Fibroblast of the aortic adventitia (primary cell): ENCODE data around the gene NR1H4. TPM values are rescaled to one million over a fixed set of nuclear protein-coding genes. Genes with fewer than 3 reads are reported as not detected.
A peak's percentile ranks its signal among the peaks of the same experiment; 100 is the strongest.
"Not testable (repeated sequence)": the region's sequence is repeated elsewhere in the genome, so short reads cannot be mapped to it uniquely, and the experiment has no call there.

Source experiments
- DNase-seq: peaks from one replicate; pipeline ENCODE4 v3.0.0-alpha.2; 2010; ENCODE audit warnings: low read depth
- H3K4me3 ChIP-seq: 2 replicates; pipeline ENCODE4 v1.5.1; 2011; ENCODE audit warnings: low read depth, mild to moderate bottlenecking, control low read depth, low read length, moderate library complexity
- CTCF ChIP-seq: IDR thresholded peaks from 2 replicates; pipeline ENCODE4 v1.5.1; 2011; ENCODE audit warnings: mild to moderate bottlenecking, low read length, control low read depth, inconsistent platforms; ENCODE audit not compliant: insufficient read depth
- total RNA-seq: library from RNA; depleted of rRNA; stranded (reverse); fragments of >200 nt; gene quantifications from 2 replicates; pipeline ENCODE4 v1.2.3, GENCODE V29; 2012; ENCODE audit warnings: low replicate concordance

NR1H4 gene
- not detected in 2 replicates for total RNA-seq

DNA sequence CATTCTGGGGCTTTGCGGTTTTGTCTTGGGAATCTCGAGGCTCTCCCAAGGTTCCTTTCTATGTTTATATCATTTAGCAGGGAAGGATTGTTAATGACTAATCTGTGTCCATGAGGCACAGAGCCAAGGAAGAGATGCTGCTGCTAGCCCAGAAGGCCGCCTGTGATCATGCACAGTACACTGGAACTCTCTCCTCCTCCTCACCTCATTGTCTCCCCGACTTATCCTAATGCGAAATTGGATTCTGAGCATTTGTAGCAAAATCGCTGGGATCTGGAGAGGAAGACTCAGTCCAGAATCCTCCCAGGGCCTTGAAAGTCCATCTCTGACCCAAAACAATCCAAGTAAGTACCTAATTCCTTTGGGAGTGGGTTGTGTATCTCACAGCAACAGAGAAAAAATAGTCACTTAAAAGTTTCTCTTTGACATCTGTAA, at the start of gene NR1H4:
NR1H4 (plus strand) TSS at position 151 of the 435 bp plus-strand sequence. CDS start 19,458 bp downstream, outside the sequence.
- TF ChIP-seq CTCF, result no peak
- DNase-seq, result peak; percentile 3

DNA sequence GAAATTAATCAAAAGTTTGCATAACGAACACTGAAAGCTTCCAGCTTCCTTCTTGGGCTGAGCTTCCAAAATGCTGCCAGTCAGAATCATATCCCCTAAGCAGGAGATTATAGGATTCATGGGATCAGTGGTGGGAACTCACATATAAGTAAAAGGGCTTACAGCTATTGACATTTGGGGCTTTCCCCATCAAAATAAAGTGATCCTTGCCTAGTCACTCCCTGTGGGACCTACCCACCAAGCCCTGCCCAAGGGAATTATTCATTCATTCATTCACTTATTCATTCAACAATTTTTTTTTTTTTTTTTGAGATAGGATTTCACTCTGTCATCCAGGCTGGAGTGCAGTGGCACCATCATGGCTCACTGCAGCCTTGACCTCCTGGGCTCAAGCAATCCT, 47.5 kb upstream of the NR1H4 start:
- no peak for DNase-seq
- TF ChIP-seq CTCF, result no peak
- H3K4me3 ChIP-seq, result no peak overlapping the region

More for the DNA sequence above, at the start of gene NR1H4:
- no peak within 1 kb of the TSS for H3K4me3 ChIP-seq

- peak; percentile 28 for DNase-seq
- no peak overlapping the region for H3K4me3 ChIP-seq
- no peak for TF ChIP-seq CTCF
Observed at GRCh38 chr12:100427078-100427477, 46.6 kb upstream of the NR1H4 start.

DNA sequence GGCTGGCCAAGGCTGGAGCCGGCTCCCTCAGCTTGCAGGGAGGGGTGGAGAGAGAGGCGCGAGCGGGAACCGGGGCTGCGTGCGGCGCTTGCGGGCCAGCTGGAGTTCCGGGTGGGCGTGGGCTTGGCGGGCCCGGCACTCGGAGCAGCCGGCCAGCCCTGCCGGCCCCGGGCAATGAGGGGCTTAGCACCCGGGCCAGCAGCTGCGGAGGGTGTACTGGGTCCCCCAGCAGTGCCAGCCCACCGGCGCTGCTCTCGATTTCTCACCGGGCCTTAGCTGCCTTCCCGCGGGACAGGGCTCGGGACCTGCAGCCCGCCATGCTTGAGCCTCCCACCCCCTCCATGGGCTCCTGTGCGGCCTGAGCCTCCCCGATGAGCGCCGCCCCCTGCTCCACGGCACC, 43.4 kb upstream of the NR1H4 start:
- not testable (repeated sequence) for DNase-seq, H3K4me3 ChIP-seq

- no peak overlapping the region for H3K4me3 ChIP-seq
- TF ChIP-seq CTCF, result no peak
- no peak for DNase-seq
Observed at GRCh38 chr12:100433701-100434100, 40.0 kb upstream of the NR1H4 start.

- no peak overlapping the region for H3K4me3 ChIP-seq
- TF ChIP-seq CTCF, result no peak
Observed at GRCh38 chr12:100434177-100434576, 39.5 kb upstream of the NR1H4 start.

DNA sequence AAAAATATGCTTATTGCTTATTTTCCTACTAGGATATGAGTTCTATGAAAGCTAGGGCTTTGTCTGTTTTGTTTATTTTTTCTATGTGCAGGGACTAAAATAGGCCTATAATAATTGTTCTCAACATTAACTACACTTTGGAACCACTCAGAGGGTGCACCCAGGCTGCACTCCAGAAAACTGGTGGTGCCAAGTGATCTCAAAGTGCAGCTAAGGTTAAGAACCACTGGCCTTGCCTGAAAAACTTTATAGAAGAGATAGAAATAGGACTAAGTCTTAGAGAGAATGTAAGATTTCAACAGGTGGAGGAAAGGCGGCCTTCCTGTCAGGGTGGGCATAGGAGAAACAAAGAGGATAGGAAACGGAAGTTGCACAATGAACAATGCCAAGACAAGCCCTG, 37.7 kb upstream of the NR1H4 start:
- TF ChIP-seq CTCF, result no peak
- no peak for DNase-seq
- no peak overlapping the region for H3K4me3 ChIP-seq

More at GRCh38 chr12:100434177-100434576, 39.5 kb upstream of the NR1H4 start:
- DNase-seq, result no peak
